ENCODE data around the gene BNIP3.

DNA sequence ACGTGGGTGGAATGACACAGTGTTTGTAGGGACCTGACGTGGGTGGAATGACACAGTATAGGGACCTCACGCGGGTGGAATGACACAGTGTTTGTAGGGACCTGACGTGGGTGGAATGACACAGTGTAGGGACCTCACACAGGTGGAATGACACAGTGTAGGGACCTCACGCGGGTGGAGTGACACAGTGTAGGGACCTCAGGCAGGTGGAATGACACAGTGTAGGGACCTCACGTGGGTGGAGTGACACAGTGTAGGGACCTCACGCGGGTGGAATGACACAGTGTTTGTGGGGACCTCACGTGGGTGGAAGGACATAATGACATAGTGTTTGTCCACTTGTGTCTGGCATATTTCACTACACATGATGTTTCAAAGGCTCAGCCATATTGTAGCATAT is 61.6 kb downstream of the BNIP3 start:
- no peak for TF ChIP-seq CTCF (IDR thresholded peaks at IDR 0.05; ENCODE audit: low read depth, low read length, poor library complexity, severe bottlenecking)
- TF ChIP-seq EZH2phosphoT487 (IDR thresholded peaks at IDR 0.05; ENCODE audit: borderline replicate concordance, low read length): no peak

All from DOHH2 (cell line).